GM21576 (cell line): ENCODE results near the gene LRRC10.
"Not testable (repeated sequence)": the region's sequence is repeated elsewhere in the genome, so short reads cannot be mapped to it uniquely, and the experiment has no call there.

Source experiments
- ATAC-seq: cut with Tn5 transposase; IDR thresholded peaks from one replicate; pipeline ENCODE4 v1.9.1; 2021; ENCODE audit warnings: mild to moderate bottlenecking, moderate library complexity; ENCODE audit not compliant: unreplicated experiment

Gene LRRC10

GRCh38 chr12:69620077-69620476 is 9.4 kb upstream of the LRRC10 start:
- no peak for ATAC-seq

GRCh38 chr12:69619050-69619449 is 8.3 kb upstream of the LRRC10 start:
- ATAC-seq = no peak

- no peak for ATAC-seq
Observed at GRCh38 chr12:69616025-69616424, 5.3 kb upstream of the LRRC10 start.

GRCh38 chr12:69613351-69613750 is 2.6 kb upstream of the LRRC10 start:
- ATAC-seq = no peak

- ATAC-seq = no peak
Observed at GRCh38 chr12:69610126-69610525, 581 bp downstream of the LRRC10 start.

GRCh38 chr12:69608114-69608513 is 2.6 kb downstream of the LRRC10 start:
- no peak for ATAC-seq

- not testable (repeated sequence) for ATAC-seq
Observed at GRCh38 chr12:69604275-69604674, 6.4 kb downstream of the LRRC10 start.

- ATAC-seq = not testable (repeated sequence)
Observed at GRCh38 chr12:69603556-69603955, 7.2 kb downstream of the LRRC10 start.

- no peak for ATAC-seq
Observed at GRCh38 chr12:69602954-69603353, 7.8 kb downstream of the LRRC10 start.

- ATAC-seq = no peak
Observed at GRCh38 chr12:69601962-69602685, 8.6 kb downstream of the LRRC10 start.

GRCh38 chr12:69600804-69601203 is 9.9 kb downstream of the LRRC10 start:
- ATAC-seq = no peak

GRCh38 chr12:69598174-69598753 is 12.4 kb downstream of the LRRC10 start:
- no peak for ATAC-seq

- no peak for ATAC-seq
Observed at GRCh38 chr12:69595689-69596088, 15.0 kb downstream of the LRRC10 start.

GRCh38 chr12:69589082-69589481 is 21.6 kb downstream of the LRRC10 start:
- ATAC-seq = no peak

- ATAC-seq = no peak
Observed at GRCh38 chr12:69588527-69588926, 22.2 kb downstream of the LRRC10 start.

GRCh38 chr12:69585189-69586062 is 25.3 kb downstream of the LRRC10 start, which contains the start of gene CCT2:
TSS of gene CCT2 (plus strand) at chr12:69585459. CDS start at chr12:69585522, 63 bp downstream.
- peak; percentile 98 for ATAC-seq

GRCh38 chr12:69583203-69583602 is 27.5 kb downstream of the LRRC10 start:
- ATAC-seq = no peak

- no peak for ATAC-seq
Observed at GRCh38 chr12:69580074-69580473, 30.6 kb downstream of the LRRC10 start.

- no peak for ATAC-seq
Observed at GRCh38 chr12:69579029-69579428, 31.7 kb downstream of the LRRC10 start.

- no peak for ATAC-seq
Observed at GRCh38 chr12:69578283-69578682, 32.4 kb downstream of the LRRC10 start.

GRCh38 chr12:69575346-69575745 is 35.4 kb downstream of the LRRC10 start:
- no peak for ATAC-seq
